Liver (tissue), 3 donors: ENCODE measurements around the gene ST6GAL1.

Experiments used
- EGR1 ChIP-seq, 2 donors: IDR thresholded peaks; 2 replicates each; pipeline ENCODE4 v1.6.1; 2016 to 2018; ENCODE audit warnings: antibody characterized with exemption in 2 of 2, low read depth in 2 of 2
- FOXA1 ChIP-seq: IDR thresholded peaks from 2 replicates; pipeline ENCODE4 v1.6.1; 2016; ENCODE audit warnings: antibody characterized with exemption
- GABPA ChIP-seq, 2 donors: IDR thresholded peaks in 1 of 2; conservative IDR thresholded peaks in 1 of 2; 2 replicates each; pipeline ENCODE4 v1.6.1; 2016; ENCODE audit warnings: antibody characterized with exemption in 2 of 2, mild to moderate bottlenecking in 1 of 2, moderate library complexity in 1 of 2
- RAD21 ChIP-seq, 2 donors: IDR thresholded peaks; 2 replicates each; pipeline ENCODE4 v1.6.1; 2016; ENCODE audit warnings: antibody characterized with exemption in 2 of 2, mild to moderate bottlenecking in 2 of 2
- TAF1 ChIP-seq: conservative IDR thresholded peaks from 2 replicates; pipeline ENCODE4 v1.6.1; 2016; ENCODE audit warnings: antibody characterized with exemption, mild to moderate bottlenecking
- YY1 ChIP-seq: IDR thresholded peaks from 2 replicates; pipeline ENCODE4 v1.6.1; 2016; ENCODE audit warnings: antibody characterized with exemption, mild to moderate bottlenecking
- TF ChIP-seq, protein P1 (sequence below): fragments of 150-350 bp; IDR thresholded peaks from 2 replicates; pipeline ENCODE4 v1.5.1; 2017; ENCODE audit warnings: improper control_type of control experiment, low read depth, low read length; ENCODE audit not compliant: missing input control
- TF ChIP-seq, protein P2 (sequence below): IDR thresholded peaks from 2 replicates; pipeline ENCODE4 v1.6.1; 2016; ENCODE audit warnings: antibody characterized with exemption
- TF ChIP-seq, protein P3 (sequence below): IDR thresholded peaks from 2 replicates; pipeline ENCODE4 v1.6.1; 2016; ENCODE audit warnings: antibody characterized with exemption, mild to moderate bottlenecking
- donor health status: healthy.
- donor health status: healthy.

DNA sequence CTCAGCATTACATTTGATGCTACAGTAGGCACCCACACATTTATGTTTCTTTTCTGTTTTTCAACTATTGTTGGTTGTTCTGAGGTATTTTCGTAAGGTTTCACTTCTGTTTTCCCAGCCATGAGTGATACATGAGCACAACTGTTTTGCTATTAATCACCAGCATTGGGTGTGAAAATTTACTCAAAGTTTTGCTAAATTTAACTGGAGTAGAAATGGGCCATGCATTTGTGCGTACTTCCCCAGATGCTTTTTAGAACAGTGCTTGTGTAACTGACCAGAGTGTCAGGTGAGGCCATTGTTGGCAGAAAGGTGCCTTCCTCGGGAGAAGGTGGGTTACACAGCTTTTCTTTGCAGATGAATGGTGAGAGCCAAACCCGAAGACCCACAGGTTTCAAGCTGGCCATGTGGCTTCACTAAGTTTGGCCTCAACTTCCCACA lies 70.4 kb downstream of the ST6GAL1 start:
- no peak for TF ChIP-seq GABPA (IDR thresholded peaks at IDR 0.05 in 1 of 2, conservative IDR thresholded peaks at IDR 0.05 in 1 of 2)
- TF ChIP-seq, protein P1, sequence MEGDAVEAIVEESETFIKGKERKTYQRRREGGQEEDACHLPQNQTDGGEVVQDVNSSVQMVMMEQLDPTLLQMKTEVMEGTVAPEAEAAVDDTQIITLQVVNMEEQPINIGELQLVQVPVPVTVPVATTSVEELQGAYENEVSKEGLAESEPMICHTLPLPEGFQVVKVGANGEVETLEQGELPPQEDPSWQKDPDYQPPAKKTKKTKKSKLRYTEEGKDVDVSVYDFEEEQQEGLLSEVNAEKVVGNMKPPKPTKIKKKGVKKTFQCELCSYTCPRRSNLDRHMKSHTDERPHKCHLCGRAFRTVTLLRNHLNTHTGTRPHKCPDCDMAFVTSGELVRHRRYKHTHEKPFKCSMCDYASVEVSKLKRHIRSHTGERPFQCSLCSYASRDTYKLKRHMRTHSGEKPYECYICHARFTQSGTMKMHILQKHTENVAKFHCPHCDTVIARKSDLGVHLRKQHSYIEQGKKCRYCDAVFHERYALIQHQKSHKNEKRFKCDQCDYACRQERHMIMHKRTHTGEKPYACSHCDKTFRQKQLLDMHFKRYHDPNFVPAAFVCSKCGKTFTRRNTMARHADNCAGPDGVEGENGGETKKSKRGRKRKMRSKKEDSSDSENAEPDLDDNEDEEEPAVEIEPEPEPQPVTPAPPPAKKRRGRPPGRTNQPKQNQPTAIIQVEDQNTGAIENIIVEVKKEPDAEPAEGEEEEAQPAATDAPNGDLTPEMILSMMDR = no peak
- TF ChIP-seq, protein P2, sequence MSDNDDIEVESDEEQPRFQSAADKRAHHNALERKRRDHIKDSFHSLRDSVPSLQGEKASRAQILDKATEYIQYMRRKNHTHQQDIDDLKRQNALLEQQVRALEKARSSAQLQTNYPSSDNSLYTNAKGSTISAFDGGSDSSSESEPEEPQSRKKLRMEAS = no peak
- TF ChIP-seq FOXA1 = no peak
- TF ChIP-seq RAD21 (IDR thresholded peaks at IDR 0.05) = no peak
- TF ChIP-seq EGR1 (IDR thresholded peaks at IDR 0.05; ENCODE audit: low read depth in 2 of 2) = no peak
- TF ChIP-seq, protein P3, sequence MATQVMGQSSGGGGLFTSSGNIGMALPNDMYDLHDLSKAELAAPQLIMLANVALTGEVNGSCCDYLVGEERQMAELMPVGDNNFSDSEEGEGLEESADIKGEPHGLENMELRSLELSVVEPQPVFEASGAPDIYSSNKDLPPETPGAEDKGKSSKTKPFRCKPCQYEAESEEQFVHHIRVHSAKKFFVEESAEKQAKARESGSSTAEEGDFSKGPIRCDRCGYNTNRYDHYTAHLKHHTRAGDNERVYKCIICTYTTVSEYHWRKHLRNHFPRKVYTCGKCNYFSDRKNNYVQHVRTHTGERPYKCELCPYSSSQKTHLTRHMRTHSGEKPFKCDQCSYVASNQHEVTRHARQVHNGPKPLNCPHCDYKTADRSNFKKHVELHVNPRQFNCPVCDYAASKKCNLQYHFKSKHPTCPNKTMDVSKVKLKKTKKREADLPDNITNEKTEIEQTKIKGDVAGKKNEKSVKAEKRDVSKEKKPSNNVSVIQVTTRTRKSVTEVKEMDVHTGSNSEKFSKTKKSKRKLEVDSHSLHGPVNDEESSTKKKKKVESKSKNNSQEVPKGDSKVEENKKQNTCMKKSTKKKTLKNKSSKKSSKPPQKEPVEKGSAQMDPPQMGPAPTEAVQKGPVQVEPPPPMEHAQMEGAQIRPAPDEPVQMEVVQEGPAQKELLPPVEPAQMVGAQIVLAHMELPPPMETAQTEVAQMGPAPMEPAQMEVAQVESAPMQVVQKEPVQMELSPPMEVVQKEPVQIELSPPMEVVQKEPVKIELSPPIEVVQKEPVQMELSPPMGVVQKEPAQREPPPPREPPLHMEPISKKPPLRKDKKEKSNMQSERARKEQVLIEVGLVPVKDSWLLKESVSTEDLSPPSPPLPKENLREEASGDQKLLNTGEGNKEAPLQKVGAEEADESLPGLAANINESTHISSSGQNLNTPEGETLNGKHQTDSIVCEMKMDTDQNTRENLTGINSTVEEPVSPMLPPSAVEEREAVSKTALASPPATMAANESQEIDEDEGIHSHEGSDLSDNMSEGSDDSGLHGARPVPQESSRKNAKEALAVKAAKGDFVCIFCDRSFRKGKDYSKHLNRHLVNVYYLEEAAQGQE = no peak
- TF ChIP-seq TAF1 = no peak
- TF ChIP-seq YY1 = no peak
